ENCODE data around the gene EML6. TPM values are rescaled to one million over a fixed set of nuclear protein-coding genes. Genes with fewer than 3 reads are reported as not detected.
A peak's percentile ranks its signal among the peaks of the same experiment; 100 is the strongest.

EML6 gene
- total RNA-seq, 2 donors from 2014 or later: 1.0 to 1.4 TPM

DNA sequence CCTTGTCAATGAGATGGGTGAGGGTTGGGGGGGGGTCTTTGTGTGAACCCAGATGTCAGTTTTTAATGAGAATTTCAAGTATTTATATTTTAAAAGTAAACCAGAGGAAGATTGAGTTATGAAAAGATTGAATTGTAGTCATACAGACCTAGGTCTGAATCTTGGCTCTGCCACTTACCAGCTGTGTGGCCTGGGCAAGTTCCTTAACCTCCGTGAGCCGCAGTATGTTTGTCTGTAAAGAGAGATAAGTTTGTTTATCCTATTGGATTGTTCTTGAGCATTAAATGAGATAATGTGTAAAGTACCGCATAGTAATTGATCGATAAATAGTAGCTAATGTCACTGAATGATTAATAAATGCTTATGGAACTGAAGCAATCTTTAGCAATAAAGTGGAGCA is 63.8 kb downstream of the EML6 start:
- H3K27me3 Mint-ChIP-seq: no peaks in the 10 kb centered on the region
- H3K4me3 Mint-ChIP-seq: no peak overlapping the region
- H3K4me1 Mint-ChIP-seq: no peaks in the 10 kb centered on the region
- no peaks in the 10 kb centered on the region for H3K9me3 Mint-ChIP-seq
- H3K27ac Mint-ChIP-seq: no peak overlapping the region
- ATAC-seq (replicated peaks): no peak
- no peaks in the 10 kb centered on the region for H3K36me3 Mint-ChIP-seq (ENCODE audit: low read depth)

DNA sequence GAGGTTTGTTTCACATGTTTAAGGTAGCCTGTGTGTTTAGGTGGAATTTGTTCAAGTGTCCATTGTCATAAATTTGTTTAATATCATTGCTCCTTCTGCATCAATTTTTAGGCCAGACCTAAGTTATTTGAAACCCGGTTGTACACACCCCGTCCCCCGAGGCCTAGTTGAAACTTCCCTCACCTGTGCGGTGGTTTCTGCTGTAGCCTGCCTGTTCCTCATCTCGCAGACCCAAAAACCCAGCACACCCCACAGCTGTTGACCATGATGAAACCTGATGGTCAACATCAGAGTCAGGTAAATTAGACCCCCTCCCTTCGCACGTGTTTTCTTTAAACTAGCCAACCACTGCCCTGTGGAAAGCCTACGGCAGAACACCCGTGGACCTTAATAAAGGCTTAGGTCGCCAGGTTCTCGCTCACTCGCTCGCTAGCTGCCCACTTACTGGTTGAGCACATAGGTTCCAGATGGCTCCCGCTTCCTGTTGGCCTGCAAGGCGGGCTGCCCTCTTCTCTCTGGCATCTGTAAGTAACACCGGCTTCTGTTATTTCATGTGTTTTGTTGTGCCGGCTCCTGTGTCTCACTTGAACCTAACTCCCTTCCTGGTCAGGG is 64.4 kb downstream of the EML6 start:
- H3K4me1 Mint-ChIP-seq: no peaks in the 10 kb centered on the region
- H3K4me3 Mint-ChIP-seq: no peak overlapping the region
- H3K9me3 Mint-ChIP-seq: no peaks in the 10 kb centered on the region
- ATAC-seq (replicated peaks): no peak
- H3K27ac Mint-ChIP-seq: no peak overlapping the region
- no peaks in the 10 kb centered on the region for H3K27me3 Mint-ChIP-seq
- H3K36me3 Mint-ChIP-seq (ENCODE audit: low read depth): no peaks in the 10 kb centered on the region

- H3K4me3 Mint-ChIP-seq: no peak overlapping the region
These were observed 66.4 kb downstream of the EML6 start for GRCh38 chr2:54789878-54790277.

DNA sequence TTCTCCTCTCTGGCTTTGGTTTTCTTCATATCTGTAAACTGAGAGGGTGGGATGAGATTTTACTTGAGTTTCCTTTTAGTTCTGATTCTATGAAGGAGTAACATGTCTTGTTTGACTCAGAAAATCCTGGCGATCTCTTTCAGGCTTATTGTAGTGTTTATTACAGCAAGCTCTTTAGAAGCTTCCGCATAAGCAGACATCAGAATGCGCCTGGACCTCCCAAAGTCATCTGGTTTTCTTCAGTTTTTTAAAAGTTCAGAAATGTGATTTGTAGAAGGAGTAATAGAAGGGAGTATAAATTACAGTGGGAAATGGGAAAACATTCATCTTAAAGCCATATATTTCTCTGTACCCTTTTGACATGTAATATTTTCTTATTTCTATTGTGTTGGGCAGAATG is 68.4 kb downstream of the EML6 start:
- no peak overlapping the region for H3K4me3 Mint-ChIP-seq
- H3K36me3 Mint-ChIP-seq (ENCODE audit: low read depth): no peaks in the 10 kb centered on the region
- no peaks in the 10 kb centered on the region for H3K4me1 Mint-ChIP-seq
- H3K9me3 Mint-ChIP-seq: no peaks in the 10 kb centered on the region
- H3K27ac Mint-ChIP-seq: no peak overlapping the region
- peaks cover 5% of the 10 kb centered on the region for H3K27me3 Mint-ChIP-seq
- no peak for ATAC-seq (replicated peaks)

More at GRCh38 chr2:54789878-54790277, 66.4 kb downstream of the EML6 start:
- Mint-ChIP-seq H3K9me3 (no peaks in the 10 kb centered on the region), H3K36me3 (ENCODE audit: low read depth) (no peaks in the 10 kb centered on the region), H3K27me3 (peaks cover under 1% of the 10 kb centered on the region), H3K27ac (no peak overlapping the region), H3K4me1 (no peaks in the 10 kb centered on the region)
- ATAC-seq (replicated peaks): no peak

DNA sequence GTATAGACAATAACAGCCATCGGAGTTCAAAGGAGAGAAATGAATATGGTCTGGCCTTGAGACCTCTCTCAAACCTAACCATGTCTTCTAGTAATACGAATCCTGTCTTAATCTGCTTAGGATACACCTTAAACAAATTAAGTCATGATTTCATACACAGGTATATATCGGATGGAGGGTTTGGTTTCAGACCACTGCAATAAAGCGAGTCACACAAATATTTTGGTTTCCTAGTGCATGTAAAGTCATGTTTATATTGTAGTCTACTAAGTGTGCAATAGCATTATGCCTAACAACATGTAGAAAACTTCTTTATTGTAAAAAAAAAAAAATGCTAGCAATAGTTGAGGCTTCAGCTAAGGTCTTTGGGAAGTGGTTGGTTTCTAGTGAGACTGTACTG is 73.8 kb downstream of the EML6 start:
- Mint-ChIP-seq H3K4me3 (no peak overlapping the region), H3K27ac (no peak overlapping the region), H3K4me1 (no peaks in the 10 kb centered on the region), H3K9me3 (no peaks in the 10 kb centered on the region), H3K27me3 (peaks cover 12% of the 10 kb centered on the region), H3K36me3 (ENCODE audit: low read depth) (no peaks in the 10 kb centered on the region)
- no peak for ATAC-seq (replicated peaks)

DNA sequence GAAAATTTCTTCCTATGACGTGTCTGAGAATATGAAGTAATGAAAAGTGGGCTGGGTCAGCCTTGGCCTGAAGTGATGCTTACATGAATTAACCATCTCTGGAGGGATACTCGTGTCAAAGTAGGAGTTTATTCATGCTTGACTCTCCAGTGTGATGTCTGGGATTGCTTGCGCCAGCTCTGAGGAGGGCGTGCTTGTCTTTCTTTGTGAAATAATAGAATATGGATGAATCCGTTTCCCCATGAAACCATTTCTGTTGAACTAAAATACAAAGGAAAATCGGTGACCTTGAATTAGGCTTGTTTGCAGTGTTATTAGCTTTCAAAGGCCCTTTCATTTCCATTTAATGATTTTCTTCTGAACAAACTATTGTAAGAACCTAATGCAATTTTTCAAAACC is 77.9 kb downstream of the EML6 start:
- peaks cover 11% of the 10 kb centered on the region for H3K27me3 Mint-ChIP-seq
- H3K36me3 Mint-ChIP-seq (ENCODE audit: low read depth): no peaks in the 10 kb centered on the region
- H3K4me1 Mint-ChIP-seq: no peaks in the 10 kb centered on the region
- no peak overlapping the region for H3K27ac Mint-ChIP-seq
- H3K9me3 Mint-ChIP-seq: peaks cover 4% of the 10 kb centered on the region
- no peak overlapping the region for H3K4me3 Mint-ChIP-seq
- ATAC-seq (replicated peaks): no peak

DNA sequence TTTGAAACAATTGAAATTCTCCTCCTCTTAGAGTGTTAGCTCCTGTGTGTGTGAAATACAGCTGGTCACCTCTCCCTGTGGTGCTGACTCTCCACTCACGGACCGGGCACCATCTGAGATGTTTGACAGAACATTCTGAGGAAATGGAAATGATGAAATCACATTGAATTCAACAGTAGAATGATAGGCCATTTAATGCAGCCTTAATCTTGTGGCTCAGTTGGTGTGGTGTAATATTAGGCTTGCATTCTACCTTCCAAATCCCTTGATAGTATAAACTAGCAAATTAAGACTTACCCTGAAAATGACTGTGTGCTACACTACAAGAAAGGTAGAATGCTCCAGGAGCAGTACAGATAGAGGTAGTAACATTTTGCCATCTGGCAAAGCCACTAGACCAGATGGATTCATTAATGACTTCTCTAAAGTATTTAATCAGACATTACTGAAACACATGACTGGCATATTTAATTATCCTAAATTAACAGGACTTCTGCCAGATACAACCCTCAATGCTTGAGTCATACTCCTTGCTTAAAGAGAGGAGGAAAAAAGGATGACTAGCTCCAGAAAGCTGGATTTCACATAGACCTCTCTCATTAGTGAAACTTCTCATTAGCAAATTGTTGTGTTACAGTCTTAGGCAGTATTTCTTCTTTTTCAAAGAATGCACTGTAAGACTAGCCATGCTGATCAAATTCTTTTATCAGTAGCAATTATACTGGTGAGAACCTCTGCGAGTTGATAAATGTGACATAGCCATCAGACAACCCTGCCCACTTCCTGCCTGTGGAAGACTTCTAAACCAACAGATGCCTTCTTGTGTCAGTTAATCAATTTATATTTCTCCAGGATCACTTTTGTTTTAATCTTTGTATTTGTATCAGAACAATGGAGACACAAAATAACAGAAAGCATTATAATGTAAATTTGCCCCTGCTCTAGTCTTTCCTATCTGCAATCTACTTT is 80.6 kb downstream of the EML6 start:
- Mint-ChIP-seq H3K9me3 (peaks cover 4% of the 10 kb centered on the region), H3K36me3 (ENCODE audit: low read depth) (no peaks in the 10 kb centered on the region)
- ATAC-seq (replicated peaks): no peak

GRCh38 chr2:54805255-54805654 is 81.8 kb downstream of the EML6 start:
- Mint-ChIP-seq H3K36me3 (ENCODE audit: low read depth) (no peaks in the 10 kb centered on the region), H3K27ac (no peak overlapping the region), H3K4me3 (no peak overlapping the region), H3K27me3 (peaks cover 8% of the 10 kb centered on the region), H3K4me1 (no peaks in the 10 kb centered on the region), H3K9me3 (peaks cover 4% of the 10 kb centered on the region)
- ATAC-seq (replicated peaks): no peak

More for the DNA sequence above, 80.6 kb downstream of the EML6 start:
- Mint-ChIP-seq H3K4me3 (no peak overlapping the region), H3K4me1 (no peaks in the 10 kb centered on the region), H3K27me3 (peaks cover 11% of the 10 kb centered on the region), H3K27ac (no peak overlapping the region)

- H3K27ac Mint-ChIP-seq: no peak overlapping the region
- H3K36me3 Mint-ChIP-seq (ENCODE audit: low read depth): no peaks in the 10 kb centered on the region
- ATAC-seq (replicated peaks): no peak
- H3K4me1 Mint-ChIP-seq: no peaks in the 10 kb centered on the region
- H3K27me3 Mint-ChIP-seq: peaks cover 8% of the 10 kb centered on the region
- peaks cover 4% of the 10 kb centered on the region for H3K9me3 Mint-ChIP-seq
- H3K4me3 Mint-ChIP-seq: no peak overlapping the region
These were observed 83.5 kb downstream of the EML6 start for GRCh38 chr2:54806975-54807374.

GRCh38 chr2:54808661-54809060 is 85.2 kb downstream of the EML6 start:
- H3K27me3 Mint-ChIP-seq: peaks cover 8% of the 10 kb centered on the region
- H3K9me3 Mint-ChIP-seq: peaks cover 4% of the 10 kb centered on the region
- no peak for ATAC-seq (replicated peaks)
- no peaks in the 10 kb centered on the region for H3K4me1 Mint-ChIP-seq
- no peak overlapping the region for H3K27ac Mint-ChIP-seq
- H3K4me3 Mint-ChIP-seq: no peak overlapping the region
- no peaks in the 10 kb centered on the region for H3K36me3 Mint-ChIP-seq (ENCODE audit: low read depth)

- H3K36me3 Mint-ChIP-seq (ENCODE audit: low read depth): no peaks in the 10 kb centered on the region
- H3K27me3 Mint-ChIP-seq: peaks cover 11% of the 10 kb centered on the region
- H3K27ac Mint-ChIP-seq: no peak overlapping the region
- no peaks in the 10 kb centered on the region for H3K4me1 Mint-ChIP-seq
- no peak overlapping the region for H3K4me3 Mint-ChIP-seq
- ATAC-seq (replicated peaks): peak; percentile 21
- peaks cover 4% of the 10 kb centered on the region for H3K9me3 Mint-ChIP-seq
These were observed 86.4 kb downstream of the EML6 start for GRCh38 chr2:54809819-54810218.

- H3K27ac Mint-ChIP-seq: no peak overlapping the region
- no peaks in the 10 kb centered on the region for H3K4me1 Mint-ChIP-seq
- no peaks in the 10 kb centered on the region for H3K36me3 Mint-ChIP-seq (ENCODE audit: low read depth)
- ATAC-seq (replicated peaks): no peak
- peaks cover 11% of the 10 kb centered on the region for H3K27me3 Mint-ChIP-seq
- H3K9me3 Mint-ChIP-seq: peaks cover 4% of the 10 kb centered on the region
- H3K4me3 Mint-ChIP-seq: no peak overlapping the region
These were observed 86.8 kb downstream of the EML6 start for GRCh38 chr2:54810246-54810645.

DNA sequence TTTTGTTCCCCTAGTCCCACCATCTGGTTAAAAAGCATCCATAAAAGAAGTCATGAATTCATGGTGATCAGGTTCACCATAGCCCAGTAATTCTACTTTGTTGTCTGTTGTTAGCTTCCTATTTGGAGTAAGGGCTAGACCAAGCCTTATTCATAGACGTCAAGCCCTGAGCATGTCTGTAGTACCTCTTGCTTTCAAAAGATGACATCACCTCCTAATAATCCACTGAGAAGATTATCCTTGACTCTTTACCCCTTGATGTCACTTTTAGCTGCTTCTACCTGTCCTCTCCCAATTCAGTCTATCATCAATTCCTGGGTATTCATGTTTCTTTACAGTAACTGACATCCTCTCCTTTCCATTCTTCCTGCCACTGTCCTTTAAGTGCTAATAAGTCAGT is 90.1 kb downstream of the EML6 start:
- no peak overlapping the region for H3K4me3 Mint-ChIP-seq

DNA sequence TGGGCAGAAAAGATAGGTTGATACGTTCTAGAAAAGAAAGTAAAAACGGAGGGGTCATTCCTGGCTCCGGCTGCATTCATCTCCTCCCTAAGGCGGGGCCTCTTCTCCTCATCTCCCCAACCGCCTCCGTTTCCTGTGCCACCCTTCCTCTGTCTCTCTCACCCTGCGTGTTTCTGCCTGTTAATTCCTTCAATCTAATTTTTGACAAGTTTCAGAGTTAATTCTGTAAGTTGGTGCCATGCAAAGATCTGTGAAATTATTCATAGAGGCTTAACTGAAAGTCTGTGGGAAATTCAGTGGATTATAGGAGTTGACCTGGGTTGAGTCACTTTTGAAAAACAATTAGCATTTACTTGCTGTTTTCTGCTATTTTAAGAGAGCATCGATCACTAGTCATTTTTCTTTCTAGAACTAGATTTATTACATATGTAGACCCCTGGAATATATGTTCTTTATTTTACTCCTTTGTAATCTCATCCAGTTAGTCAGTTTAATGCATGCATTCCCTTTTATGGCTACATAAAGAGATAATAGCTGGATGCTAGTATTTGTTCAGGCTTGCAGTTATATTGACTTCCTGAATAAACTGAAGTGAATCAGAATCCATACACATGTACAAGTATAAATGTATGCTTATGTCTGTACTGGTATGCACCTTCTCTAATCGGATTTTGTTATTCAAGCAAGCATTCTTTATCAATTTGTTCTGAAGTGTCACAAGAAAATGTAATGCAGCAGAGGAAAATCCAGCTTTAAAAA is 91.1 kb downstream of the EML6 start:
- Mint-ChIP-seq H3K27me3 (peaks cover 7% of the 10 kb centered on the region), H3K4me3 (no peak overlapping the region), H3K4me1 (no peaks in the 10 kb centered on the region), H3K9me3 (no peaks in the 10 kb centered on the region), H3K36me3 (ENCODE audit: low read depth) (no peaks in the 10 kb centered on the region), H3K27ac (no peak overlapping the region)
- ATAC-seq (replicated peaks): no peak

More for the DNA sequence above, 90.1 kb downstream of the EML6 start:
- no peak for ATAC-seq (replicated peaks)
- Mint-ChIP-seq H3K9me3 (no peaks in the 10 kb centered on the region), H3K27ac (no peak overlapping the region), H3K4me1 (no peaks in the 10 kb centered on the region), H3K27me3 (peaks cover 7% of the 10 kb centered on the region), H3K36me3 (ENCODE audit: low read depth) (no peaks in the 10 kb centered on the region)
